SK-N-SH treated with all-trans-retinoic acid at 6 μM for 48 hours (cell line): ENCODE data around the gene OR14I1.

Source experiments
- ARNTL ChIP-seq: fragments of 450-650 bp; formaldehyde crosslinking; IDR thresholded peaks from 2 replicates; pipeline ENCODE4 v1.5.0; 2020; ENCODE audit warnings: low read depth, mild to moderate bottlenecking, moderate library complexity, borderline replicate concordance
- BACH2 ChIP-seq: fragments of 250-450 bp; sonication (Bioruptor Pico); IDR thresholded peaks from 2 replicates; pipeline ENCODE4 v1.9.0; 2021; ENCODE audit warnings: mild to moderate bottlenecking, borderline replicate concordance
- ESRRG ChIP-seq: fragments of 250-450 bp; sonication (Bioruptor Pico); IDR thresholded peaks from 2 replicates; pipeline ENCODE4 v1.6.1; 2021; ENCODE audit warnings: mild to moderate bottlenecking
- GLIS3 ChIP-seq: fragments of 250-450 bp; sonication (Bioruptor Pico); IDR thresholded peaks from 2 replicates; pipeline ENCODE4 v1.5.0; 2020; ENCODE audit warnings: mild to moderate bottlenecking, moderate library complexity
- PPARA ChIP-seq: fragments of 250-450 bp; sonication (Bioruptor Pico); IDR thresholded peaks from 2 replicates; pipeline ENCODE4 v1.5.0; 2020; ENCODE audit warnings: mild to moderate bottlenecking, borderline replicate concordance
- SNAI2 ChIP-seq: fragments of 250-450 bp; sonication (Bioruptor Pico); IDR thresholded peaks from 2 replicates; pipeline ENCODE4 v1.5.0; 2020; ENCODE audit warnings: mild to moderate bottlenecking, moderate library complexity
- TOX ChIP-seq: fragments of 250-450 bp; sonication (Bioruptor Pico); IDR thresholded peaks from 2 replicates; pipeline ENCODE4 v1.8.0; 2021; ENCODE audit warnings: mild to moderate bottlenecking, moderate library complexity, borderline replicate concordance
- ZFP3 ChIP-seq: fragments of 250-450 bp; sonication (Bioruptor Pico); IDR thresholded peaks from 2 replicates; pipeline ENCODE4 v1.5.0; 2020; ENCODE audit warnings: mild to moderate bottlenecking, moderate library complexity
- ZFP30 ChIP-seq: fragments of 450-650 bp; formaldehyde crosslinking; IDR thresholded peaks from 2 replicates; pipeline ENCODE4 v1.5.0; 2022; ENCODE audit warnings: mild to moderate bottlenecking, moderate library complexity
- TF ChIP-seq, protein P1 (sequence below): fragments of 250-450 bp; sonication (Bioruptor Pico); IDR thresholded peaks from 2 replicates; pipeline ENCODE4 v1.8.0; 2021; ENCODE audit warnings: low read depth, mild to moderate bottlenecking, moderate library complexity, borderline replicate concordance
- TF ChIP-seq, protein P2 (sequence below): fragments of 250-450 bp; sonication (Bioruptor Pico); IDR thresholded peaks from 2 replicates; pipeline ENCODE4 v1.5.1; 2020; ENCODE audit warnings: low read depth, mild to moderate bottlenecking, moderate library complexity
- TF ChIP-seq, protein P3 (sequence below): fragments of 250-450 bp; sonication (Bioruptor Pico); IDR thresholded peaks from 2 replicates; pipeline ENCODE4 v1.5.1; 2021; ENCODE audit warnings: mild to moderate bottlenecking, moderate library complexity
- TF ChIP-seq, protein P4 (sequence below): fragments of 250-450 bp; sonication (Bioruptor Pico); IDR thresholded peaks from 2 replicates; pipeline ENCODE4 v1.5.0; 2020; ENCODE audit warnings: mild to moderate bottlenecking, moderate library complexity

DNA sequence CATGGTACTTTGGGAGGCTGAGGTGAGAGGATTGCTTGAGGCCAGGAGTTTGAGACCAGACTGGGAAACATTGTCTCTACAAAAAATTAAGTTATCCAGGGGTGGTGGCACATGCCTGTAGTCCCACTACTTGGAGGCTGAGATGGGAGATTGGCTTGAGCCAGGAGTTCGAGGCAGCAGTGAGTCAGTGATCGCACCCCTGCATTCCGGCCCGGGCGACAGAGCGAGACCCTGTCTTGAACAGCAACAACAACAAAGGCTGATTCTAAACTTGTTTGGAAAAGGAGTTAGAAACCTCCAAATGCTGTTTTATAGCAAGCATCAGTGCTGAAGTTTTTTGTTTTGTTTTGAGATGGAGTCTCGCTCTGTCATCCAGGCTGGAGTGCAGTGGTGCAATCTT, 38.3 kb upstream of the OR14I1 start:
- TF ChIP-seq ZFP30 (CRISPR knock-in tag) (no peak), BACH2 (CRISPR knock-in tag) (no peak), GLIS3 (no peak), SNAI2 (CRISPR knock-in tag) (no peak), TOX (CRISPR knock-in tag) (no peak), ARNTL (no peak), ESRRG (no peak), PPARA (CRISPR knock-in tag) (no peak), ZFP3 (CRISPR knock-in tag) (no peak)
- TF ChIP-seq, protein P1, sequence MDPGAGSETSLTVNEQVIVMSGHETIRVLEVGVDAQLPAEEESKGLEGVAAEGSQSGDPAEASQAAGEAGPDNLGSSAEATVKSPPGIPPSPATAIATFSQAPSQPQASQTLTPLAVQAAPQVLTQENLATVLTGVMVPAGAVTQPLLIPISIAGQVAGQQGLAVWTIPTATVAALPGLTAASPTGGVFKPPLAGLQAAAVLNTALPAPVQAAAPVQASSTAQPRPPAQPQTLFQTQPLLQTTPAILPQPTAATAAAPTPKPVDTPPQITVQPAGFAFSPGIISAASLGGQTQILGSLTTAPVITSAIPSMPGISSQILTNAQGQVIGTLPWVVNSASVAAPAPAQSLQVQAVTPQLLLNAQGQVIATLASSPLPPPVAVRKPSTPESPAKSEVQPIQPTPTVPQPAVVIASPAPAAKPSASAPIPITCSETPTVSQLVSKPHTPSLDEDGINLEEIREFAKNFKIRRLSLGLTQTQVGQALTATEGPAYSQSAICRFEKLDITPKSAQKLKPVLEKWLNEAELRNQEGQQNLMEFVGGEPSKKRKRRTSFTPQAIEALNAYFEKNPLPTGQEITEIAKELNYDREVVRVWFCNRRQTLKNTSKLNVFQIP (CRISPR knock-in tag) = no peak
- TF ChIP-seq, protein P2, sequence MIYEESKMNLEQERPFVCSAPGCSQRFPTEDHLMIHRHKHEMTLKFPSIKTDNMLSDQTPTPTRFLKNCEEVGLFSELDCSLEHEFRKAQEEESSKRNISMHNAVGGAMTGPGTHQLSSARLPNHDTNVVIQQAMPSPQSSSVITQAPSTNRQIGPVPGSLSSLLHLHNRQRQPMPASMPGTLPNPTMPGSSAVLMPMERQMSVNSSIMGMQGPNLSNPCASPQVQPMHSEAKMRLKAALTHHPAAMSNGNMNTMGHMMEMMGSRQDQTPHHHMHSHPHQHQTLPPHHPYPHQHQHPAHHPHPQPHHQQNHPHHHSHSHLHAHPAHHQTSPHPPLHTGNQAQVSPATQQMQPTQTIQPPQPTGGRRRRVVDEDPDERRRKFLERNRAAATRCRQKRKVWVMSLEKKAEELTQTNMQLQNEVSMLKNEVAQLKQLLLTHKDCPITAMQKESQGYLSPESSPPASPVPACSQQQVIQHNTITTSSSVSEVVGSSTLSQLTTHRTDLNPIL (CRISPR knock-in tag) = no peak
- TF ChIP-seq, protein P3, sequence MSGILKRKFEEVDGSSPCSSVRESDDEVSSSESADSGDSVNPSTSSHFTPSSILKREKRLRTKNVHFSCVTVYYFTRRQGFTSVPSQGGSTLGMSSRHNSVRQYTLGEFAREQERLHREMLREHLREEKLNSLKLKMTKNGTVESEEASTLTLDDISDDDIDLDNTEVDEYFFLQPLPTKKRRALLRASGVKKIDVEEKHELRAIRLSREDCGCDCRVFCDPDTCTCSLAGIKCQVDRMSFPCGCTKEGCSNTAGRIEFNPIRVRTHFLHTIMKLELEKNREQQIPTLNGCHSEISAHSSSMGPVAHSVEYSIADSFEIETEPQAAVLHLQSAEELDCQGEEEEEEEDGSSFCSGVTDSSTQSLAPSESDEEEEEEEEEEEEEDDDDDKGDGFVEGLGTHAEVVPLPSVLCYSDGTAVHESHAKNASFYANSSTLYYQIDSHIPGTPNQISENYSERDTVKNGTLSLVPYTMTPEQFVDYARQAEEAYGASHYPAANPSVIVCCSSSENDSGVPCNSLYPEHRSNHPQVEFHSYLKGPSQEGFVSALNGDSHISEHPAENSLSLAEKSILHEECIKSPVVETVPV (CRISPR knock-in tag) = no peak
- TF ChIP-seq, protein P4, sequence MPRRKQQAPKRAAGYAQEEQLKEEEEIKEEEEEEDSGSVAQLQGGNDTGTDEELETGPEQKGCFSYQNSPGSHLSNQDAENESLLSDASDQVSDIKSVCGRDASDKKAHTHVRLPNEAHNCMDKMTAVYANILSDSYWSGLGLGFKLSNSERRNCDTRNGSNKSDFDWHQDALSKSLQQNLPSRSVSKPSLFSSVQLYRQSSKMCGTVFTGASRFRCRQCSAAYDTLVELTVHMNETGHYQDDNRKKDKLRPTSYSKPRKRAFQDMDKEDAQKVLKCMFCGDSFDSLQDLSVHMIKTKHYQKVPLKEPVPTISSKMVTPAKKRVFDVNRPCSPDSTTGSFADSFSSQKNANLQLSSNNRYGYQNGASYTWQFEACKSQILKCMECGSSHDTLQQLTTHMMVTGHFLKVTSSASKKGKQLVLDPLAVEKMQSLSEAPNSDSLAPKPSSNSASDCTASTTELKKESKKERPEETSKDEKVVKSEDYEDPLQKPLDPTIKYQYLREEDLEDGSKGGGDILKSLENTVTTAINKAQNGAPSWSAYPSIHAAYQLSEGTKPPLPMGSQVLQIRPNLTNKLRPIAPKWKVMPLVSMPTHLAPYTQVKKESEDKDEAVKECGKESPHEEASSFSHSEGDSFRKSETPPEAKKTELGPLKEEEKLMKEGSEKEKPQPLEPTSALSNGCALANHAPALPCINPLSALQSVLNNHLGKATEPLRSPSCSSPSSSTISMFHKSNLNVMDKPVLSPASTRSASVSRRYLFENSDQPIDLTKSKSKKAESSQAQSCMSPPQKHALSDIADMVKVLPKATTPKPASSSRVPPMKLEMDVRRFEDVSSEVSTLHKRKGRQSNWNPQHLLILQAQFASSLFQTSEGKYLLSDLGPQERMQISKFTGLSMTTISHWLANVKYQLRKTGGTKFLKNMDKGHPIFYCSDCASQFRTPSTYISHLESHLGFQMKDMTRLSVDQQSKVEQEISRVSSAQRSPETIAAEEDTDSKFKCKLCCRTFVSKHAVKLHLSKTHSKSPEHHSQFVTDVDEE (CRISPR knock-in tag) = no peak
